Liver (tissue), 9 donors: ENCODE measurements around the gene NRDC. TPM values are rescaled to one million over a fixed set of nuclear protein-coding genes. Genes with fewer than 3 reads are reported as not detected.

Source experiments
- DNase-seq: peaks from one replicate; pipeline ENCODE4 v3.0.0-alpha.2; 2017; ENCODE audit warnings: low spot score
- H3K27ac ChIP-seq, 2 donors: one replicate each; pipeline ENCODE4 v1.7.0; 2013; ENCODE audit warnings: inconsistent platforms in 2 of 2, low read length in 2 of 2, control low read depth in 1 of 2, low read depth in 1 of 2, mild to moderate bottlenecking in 1 of 2
- H3K27me3 ChIP-seq, 4 donors: one replicate each; pipeline versions ENCODE4 v1.6.1 to v1.7.0; 2013; ENCODE audit warnings: low read length in 3 of 4, inconsistent platforms in 1 of 4, mild to moderate bottlenecking in 1 of 4, moderate library complexity in 1 of 4; ENCODE audit not compliant: control insufficient read depth in 4 of 4, insufficient read depth in 4 of 4
- H3K36me3 ChIP-seq, 4 donors: one replicate each; pipeline versions ENCODE4 v1.6.1 to v1.7.0; 2013; ENCODE audit warnings: low read length in 3 of 4, mild to moderate bottlenecking in 3 of 4, low read depth in 1 of 4, moderate library complexity in 1 of 4; ENCODE audit not compliant: control insufficient read depth in 4 of 4, insufficient read depth in 3 of 4
- H3K4me1 ChIP-seq, 4 donors: one replicate each; pipeline versions ENCODE4 v1.6.1 to v1.7.0; 2013; ENCODE audit warnings: low read length in 3 of 4, mild to moderate bottlenecking in 3 of 4, moderate library complexity in 1 of 4; ENCODE audit not compliant: control insufficient read depth in 4 of 4, insufficient read depth in 4 of 4
- H3K4me3 ChIP-seq, 3 donors: one replicate each; pipeline versions ENCODE4 v1.6.1 to v1.7.0; 2013; ENCODE audit warnings: low read length in 3 of 3, control low read depth in 1 of 3, low read depth in 1 of 3, mild to moderate bottlenecking in 1 of 3
- H3K9ac ChIP-seq, 2 donors: one replicate each; pipeline ENCODE4 v1.7.0; 2013; ENCODE audit warnings: low read length in 2 of 2, mild to moderate bottlenecking in 2 of 2, moderate library complexity in 2 of 2, control low read depth in 1 of 2, low read depth in 1 of 2
- H3K9me3 ChIP-seq, 4 donors: one replicate each; pipeline versions ENCODE4 v1.6.1 to v1.7.0; 2013; ENCODE audit warnings: low read length in 3 of 4; ENCODE audit not compliant: control insufficient read depth in 4 of 4
- ATF3 ChIP-seq: IDR thresholded peaks from 2 replicates; pipeline ENCODE4 v1.6.1; 2016; ENCODE audit warnings: antibody characterized with exemption
- CTCF ChIP-seq: fragments of 150-350 bp; IDR thresholded peaks from 2 replicates; pipeline ENCODE4 v1.5.1; 2017; ENCODE audit warnings: improper control_type of control experiment, low read depth, low read length; ENCODE audit not compliant: missing input control
- EGR1 ChIP-seq, 2 donors: IDR thresholded peaks; 2 replicates each; pipeline ENCODE4 v1.6.1; 2016 to 2018; ENCODE audit warnings: antibody characterized with exemption in 2 of 2, low read depth in 2 of 2
- FOXA1 ChIP-seq: IDR thresholded peaks from 2 replicates; pipeline ENCODE4 v1.6.1; 2016; ENCODE audit warnings: antibody characterized with exemption
- FOXA2 ChIP-seq: IDR thresholded peaks from 2 replicates; pipeline ENCODE4 v1.6.1; 2016; ENCODE audit warnings: antibody characterized with exemption
- GABPA ChIP-seq, 2 donors: IDR thresholded peaks in 1 of 2; conservative IDR thresholded peaks in 1 of 2; 2 replicates each; pipeline ENCODE4 v1.6.1; 2016; ENCODE audit warnings: antibody characterized with exemption in 2 of 2, mild to moderate bottlenecking in 1 of 2, moderate library complexity in 1 of 2
- HNF4A ChIP-seq, 2 donors: conservative IDR thresholded peaks; 2 replicates each; pipeline ENCODE4 v1.6.1; 2016; ENCODE audit warnings: antibody characterized with exemption in 2 of 2, mild to moderate bottlenecking in 2 of 2
- HNF4G ChIP-seq: IDR thresholded peaks from 2 replicates; pipeline ENCODE4 v1.6.1; 2016; ENCODE audit warnings: antibody characterized with exemption
- JUND ChIP-seq, 2 donors: IDR thresholded peaks; 2 replicates each; pipeline ENCODE4 v1.6.1; 2016; ENCODE audit warnings: antibody characterized with exemption in 2 of 2
- MAX ChIP-seq: IDR thresholded peaks from 2 replicates; pipeline ENCODE4 v1.6.1; 2016; ENCODE audit warnings: antibody characterized with exemption
- NR2F2 ChIP-seq: IDR thresholded peaks from 2 replicates; pipeline ENCODE4 v1.6.1; 2016; ENCODE audit warnings: antibody characterized with exemption
- RAD21 ChIP-seq, 2 donors: IDR thresholded peaks; 2 replicates each; pipeline ENCODE4 v1.6.1; 2016; ENCODE audit warnings: antibody characterized with exemption in 2 of 2, mild to moderate bottlenecking in 2 of 2
- REST ChIP-seq: IDR thresholded peaks from 2 replicates; pipeline ENCODE4 v1.6.1; 2016; ENCODE audit warnings: antibody characterized with exemption, mild to moderate bottlenecking
- RXRA ChIP-seq, 2 donors: IDR thresholded peaks; 2 replicates each; pipeline ENCODE4 v1.6.1; 2017 to 2018; ENCODE audit warnings: antibody characterized with exemption in 2 of 2, mild to moderate bottlenecking in 1 of 2
- SP1 ChIP-seq: IDR thresholded peaks from 2 replicates; pipeline ENCODE4 v1.6.1; 2018; ENCODE audit warnings: antibody characterized with exemption, mild to moderate bottlenecking
- TAF1 ChIP-seq: conservative IDR thresholded peaks from 2 replicates; pipeline ENCODE4 v1.6.1; 2016; ENCODE audit warnings: antibody characterized with exemption, mild to moderate bottlenecking
- YY1 ChIP-seq: IDR thresholded peaks from 2 replicates; pipeline ENCODE4 v1.6.1; 2016; ENCODE audit warnings: antibody characterized with exemption, mild to moderate bottlenecking
- WGBS: extraction: QIAGEN DNeasy Blood & Tissue Kit; methylation state at CpG from one replicate; pipeline ENCODE4 v1.1.7; 2013; 5-methylcytosine and 5-hydroxymethylcytosine counted together
- polyA plus RNA-seq, 2 donors: library from polyadenylated mRNA; stranded (reverse) in 1 of 2; unstranded in 1 of 2; fragments of 200-250 nt in 1 of 2; fragments of >200 nt in 1 of 2; fragmentation: Nextera tagmentation in 1 of 2; extraction: Ambion mirVana in 1 of 2; gene quantifications; one replicate each; pipeline versions ENCODE4 v1.2.1 to v1.2.3, GENCODE V29; 2013 to 2015
- total RNA-seq, 2 donors: library from RNA; depleted of rRNA; stranded (reverse); fragments of >200 nt; gene quantifications; one replicate each; pipeline ENCODE4 v1.2.3, GENCODE V29; 2014
- donor health status: healthy.
- donor health status: healthy.
- donor health status: healthy.
- donor health status: healthy.
- donor health status: healthy.

NRDC gene
- total and polyA plus RNA-seq, 4 donors = 42.8 to 88.7 (median 72.1) TPM

GRCh38 chr1:51744506-51745303, 133.8 kb downstream of the NRDC start:
- Histone ChIP-seq H3K27me3 (no peaks in the 10 kb centered on the region), H3K27ac (no peak overlapping the region), H3K9me3 (no peaks in the 10 kb centered on the region), H3K9ac (no peak overlapping the region), H3K4me1 (peaks cover 0 to 3% (median 0%) of the 10 kb centered on the region in 4 donors), H3K36me3 (peaks cover 0 to 9% (median 4%) of the 10 kb centered on the region in 4 donors), H3K4me3 (no peak overlapping the region)
- 84% methylated on average over 4 of the region's 4 CpGs for WGBS
- TF ChIP-seq NR2F2 (no peak), FOXA2 (no peak), MAX (no peak), EGR1 (IDR thresholded peaks at IDR 0.05; ENCODE audit: low read depth in 2 of 2) (no peak), HNF4A (conservative IDR thresholded peaks at IDR 0.05) (no peak), RXRA (IDR thresholded peaks at IDR 0.05) (no peak), ATF3 (no peak), HNF4G (no peak), FOXA1 (no peak), JUND (IDR thresholded peaks at IDR 0.05) (no peak), CTCF (no peak), SP1 (no peak), RAD21 (IDR thresholded peaks at IDR 0.05) (no peak), REST (no peak)
- no peak for DNase-seq

GRCh38 chr1:51741121-51741681, 137.3 kb downstream of the NRDC start:
- H3K9ac ChIP-seq = no peak overlapping the region
- H3K36me3 ChIP-seq = peaks cover 0 to 2% (median 0%) of the 10 kb centered on the region in 4 donors
- no peaks in the 10 kb centered on the region for H3K27me3 ChIP-seq
- WGBS = 96% methylated on average over 1 of the region's 1 CpG
- no peak for DNase-seq
- no peak overlapping the region for H3K4me3 ChIP-seq
- peaks cover 3 to 18% (median 8%) of the 10 kb centered on the region in 4 donors for H3K4me1 ChIP-seq
- no peaks in the 10 kb centered on the region for H3K9me3 ChIP-seq
- H3K27ac ChIP-seq = no peak overlapping the region
- TF ChIP-seq CTCF = no peak
- TF ChIP-seq EGR1 (IDR thresholded peaks at IDR 0.05; ENCODE audit: low read depth in 2 of 2) = no peak
- no peak for TF ChIP-seq HNF4A (conservative IDR thresholded peaks at IDR 0.05)
- no peak for TF ChIP-seq FOXA2
- no peak for TF ChIP-seq YY1
- TF ChIP-seq TAF1 = no peak
- no peak for TF ChIP-seq NR2F2
- TF ChIP-seq JUND (IDR thresholded peaks at IDR 0.05) = no peak
- TF ChIP-seq HNF4G = no peak
- TF ChIP-seq FOXA1 = no peak
- no peak for TF ChIP-seq SP1
- TF ChIP-seq ATF3 = no peak
- TF ChIP-seq REST = no peak
- TF ChIP-seq RAD21 (IDR thresholded peaks at IDR 0.05) = no peak
- no peak for TF ChIP-seq GABPA (IDR thresholded peaks at IDR 0.05 in 1 of 2, conservative IDR thresholded peaks at IDR 0.05 in 1 of 2)
